Nephron (organoid): Measurements from ENCODE around the gene FAM90A26.
"Not testable (repeated sequence)": the region's sequence is repeated elsewhere in the genome, so short reads cannot be mapped to it uniquely, and the experiment has no call there.

Source experiments
- H3K27ac Mint-ChIP-seq, 3 experiments: 2 replicates each; pipeline ENCODE4 v1.8.0; 2020; ENCODE audit warnings: mixed read lengths in 3 of 3, mild to moderate bottlenecking in 2 of 3, moderate library complexity in 1 of 3
- H3K27me3 Mint-ChIP-seq: 2 replicates; pipeline ENCODE4 v1.8.0; 2021; ENCODE audit warnings: low read depth, mild to moderate bottlenecking, moderate library complexity, mixed read lengths
- H3K36me3 Mint-ChIP-seq: 2 replicates; pipeline ENCODE4 v1.8.0; 2020; ENCODE audit warnings: low read depth, mixed read lengths
- H3K4me1 Mint-ChIP-seq: 2 replicates; pipeline ENCODE4 v1.8.0; 2020; ENCODE audit warnings: mixed read lengths
- H3K4me3 Mint-ChIP-seq, 3 experiments: 2 replicates each; pipeline ENCODE4 v1.8.0; 2020; ENCODE audit warnings: mild to moderate bottlenecking in 3 of 3, mixed read lengths in 3 of 3, moderate library complexity in 2 of 3
- H3K9me3 Mint-ChIP-seq: 2 replicates; pipeline ENCODE4 v1.8.0; 2020; ENCODE audit warnings: mixed read lengths
- TF ChIP-seq, protein P1 (sequence below), 3 experiments: fragments of 200-600 bp; sonication (generic); IDR thresholded peaks; one replicate each; pipeline ENCODE4 v1.5.0; 2021; ENCODE audit warnings: antibody characterized with exemption in 3 of 3; ENCODE audit not compliant: unreplicated experiment in 3 of 3

The FAM90A26 gene, protein sequence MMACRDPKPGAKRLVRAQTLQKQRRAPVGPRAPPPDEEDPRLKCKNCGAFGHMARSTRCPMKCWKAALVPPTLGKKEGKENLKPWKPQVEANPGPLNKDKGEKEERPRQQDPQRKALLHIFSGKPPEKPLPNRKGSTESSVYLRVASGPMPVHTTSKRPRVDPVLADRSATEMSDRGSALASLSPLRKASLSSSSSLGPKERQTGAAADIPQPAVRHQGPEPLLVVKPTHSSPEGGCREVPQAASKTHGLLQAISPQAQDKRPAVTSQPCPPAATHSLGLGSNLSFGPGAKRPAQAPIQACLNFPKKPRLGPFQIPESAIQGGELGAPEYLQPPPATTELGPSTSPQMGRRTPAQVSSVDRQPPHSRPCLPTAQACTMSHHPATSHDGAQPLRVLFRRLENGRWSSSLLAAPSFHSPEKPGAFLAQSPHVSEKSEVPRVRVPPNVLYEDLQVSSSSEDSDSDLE

DNA sequence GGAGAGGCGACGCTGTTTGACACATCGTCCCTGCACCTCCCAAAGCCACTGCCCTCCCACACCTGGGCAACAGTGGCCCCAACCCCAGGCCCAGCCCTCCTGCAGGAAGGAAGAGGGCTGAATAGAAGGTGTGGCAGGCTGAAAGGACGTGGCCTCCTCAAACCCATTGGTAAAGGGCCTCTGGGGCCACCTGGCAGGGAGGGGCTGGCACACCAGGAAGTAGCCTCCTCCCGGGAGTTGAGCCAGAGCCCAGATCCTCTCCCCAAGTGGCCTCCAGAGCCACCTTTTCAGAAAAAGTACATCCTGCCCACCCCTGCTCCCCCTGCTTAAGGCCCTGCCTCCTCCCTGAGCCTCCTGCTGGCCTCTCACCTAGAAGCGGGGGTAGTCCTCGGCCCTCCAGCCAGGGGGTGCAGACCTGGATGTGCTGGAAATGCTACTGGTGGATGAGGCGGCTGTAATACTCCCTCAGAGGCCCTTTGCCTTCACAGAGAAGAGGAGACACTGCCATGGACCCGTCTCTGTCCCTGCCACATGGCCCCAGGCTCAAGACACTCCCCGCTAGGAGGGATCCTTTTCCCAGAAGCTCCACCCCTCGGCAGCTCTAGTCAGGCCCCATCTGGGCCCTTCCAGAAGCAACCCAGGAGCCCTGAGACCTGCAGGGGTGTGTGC is at the start of gene FAM90A26:
Gene FAM90A26, plus strand, starts transcription at position 619 of the 669 bp plus-strand sequence. CDS start 2,764 bp downstream, outside the sequence.
- H3K9me3 Mint-ChIP-seq, H3K4me1 Mint-ChIP-seq, H3K4me3 Mint-ChIP-seq, H3K27me3 Mint-ChIP-seq, H3K27ac Mint-ChIP-seq, H3K36me3 Mint-ChIP-seq: not testable (repeated sequence)

DNA sequence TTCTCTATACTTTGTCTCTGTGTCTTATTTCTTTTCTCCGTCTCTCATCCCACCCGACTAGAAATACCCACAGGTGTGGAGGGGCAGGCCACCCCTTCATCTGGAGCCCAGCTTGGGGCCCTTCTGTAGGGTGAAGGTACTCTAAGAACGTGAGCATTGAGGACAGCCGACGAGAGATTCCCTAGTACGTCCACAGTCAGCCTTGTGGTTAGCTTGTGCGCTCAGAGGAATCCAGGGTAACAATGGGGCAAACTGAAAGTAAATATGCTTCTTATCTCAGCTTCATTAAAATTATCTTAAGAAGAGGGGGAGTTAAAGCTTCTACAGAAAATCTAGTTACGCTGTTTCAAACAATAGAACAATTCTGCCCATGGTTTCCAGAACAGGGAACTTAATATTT is 47.5 kb upstream of the FAM90A26 start:
- H3K4me3 Mint-ChIP-seq, H3K36me3 Mint-ChIP-seq, H3K27ac Mint-ChIP-seq, H3K4me1 Mint-ChIP-seq, H3K9me3 Mint-ChIP-seq: not testable (repeated sequence)
- peaks cover 15% of the 10 kb centered on the region for H3K27me3 Mint-ChIP-seq

DNA sequence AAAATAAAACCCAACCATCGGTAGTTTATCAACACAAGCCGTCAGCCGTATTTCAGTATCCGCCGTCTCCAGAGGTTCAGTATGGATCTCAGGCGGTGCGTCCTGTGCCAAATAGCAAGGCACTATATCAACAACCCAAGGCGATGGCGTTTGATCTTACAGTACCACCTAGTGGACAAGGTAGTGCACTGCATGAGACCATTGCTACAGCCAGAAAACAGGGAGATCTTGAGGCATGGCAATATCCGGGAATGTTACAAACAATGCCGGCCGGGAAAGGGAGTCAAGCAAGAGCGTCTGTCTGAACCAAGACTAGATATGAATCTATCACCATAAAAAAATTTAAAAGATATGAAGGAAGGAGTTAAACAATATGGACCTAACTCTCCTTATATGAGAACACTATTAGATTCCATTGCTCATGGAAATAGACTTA is 46.6 kb upstream of the FAM90A26 start:
- not testable (repeated sequence) for H3K9me3 Mint-ChIP-seq, H3K36me3 Mint-ChIP-seq, H3K4me1 Mint-ChIP-seq, H3K27ac Mint-ChIP-seq, H3K4me3 Mint-ChIP-seq
- TF ChIP-seq, protein P1, sequence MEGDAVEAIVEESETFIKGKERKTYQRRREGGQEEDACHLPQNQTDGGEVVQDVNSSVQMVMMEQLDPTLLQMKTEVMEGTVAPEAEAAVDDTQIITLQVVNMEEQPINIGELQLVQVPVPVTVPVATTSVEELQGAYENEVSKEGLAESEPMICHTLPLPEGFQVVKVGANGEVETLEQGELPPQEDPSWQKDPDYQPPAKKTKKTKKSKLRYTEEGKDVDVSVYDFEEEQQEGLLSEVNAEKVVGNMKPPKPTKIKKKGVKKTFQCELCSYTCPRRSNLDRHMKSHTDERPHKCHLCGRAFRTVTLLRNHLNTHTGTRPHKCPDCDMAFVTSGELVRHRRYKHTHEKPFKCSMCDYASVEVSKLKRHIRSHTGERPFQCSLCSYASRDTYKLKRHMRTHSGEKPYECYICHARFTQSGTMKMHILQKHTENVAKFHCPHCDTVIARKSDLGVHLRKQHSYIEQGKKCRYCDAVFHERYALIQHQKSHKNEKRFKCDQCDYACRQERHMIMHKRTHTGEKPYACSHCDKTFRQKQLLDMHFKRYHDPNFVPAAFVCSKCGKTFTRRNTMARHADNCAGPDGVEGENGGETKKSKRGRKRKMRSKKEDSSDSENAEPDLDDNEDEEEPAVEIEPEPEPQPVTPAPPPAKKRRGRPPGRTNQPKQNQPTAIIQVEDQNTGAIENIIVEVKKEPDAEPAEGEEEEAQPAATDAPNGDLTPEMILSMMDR (IDR thresholded peaks at IDR 0.05; ENCODE audit: unreplicated experiment in 3 of 3) = peak; percentile 60 to 68 (median 67)
- peaks cover 15% of the 10 kb centered on the region for H3K27me3 Mint-ChIP-seq

DNA sequence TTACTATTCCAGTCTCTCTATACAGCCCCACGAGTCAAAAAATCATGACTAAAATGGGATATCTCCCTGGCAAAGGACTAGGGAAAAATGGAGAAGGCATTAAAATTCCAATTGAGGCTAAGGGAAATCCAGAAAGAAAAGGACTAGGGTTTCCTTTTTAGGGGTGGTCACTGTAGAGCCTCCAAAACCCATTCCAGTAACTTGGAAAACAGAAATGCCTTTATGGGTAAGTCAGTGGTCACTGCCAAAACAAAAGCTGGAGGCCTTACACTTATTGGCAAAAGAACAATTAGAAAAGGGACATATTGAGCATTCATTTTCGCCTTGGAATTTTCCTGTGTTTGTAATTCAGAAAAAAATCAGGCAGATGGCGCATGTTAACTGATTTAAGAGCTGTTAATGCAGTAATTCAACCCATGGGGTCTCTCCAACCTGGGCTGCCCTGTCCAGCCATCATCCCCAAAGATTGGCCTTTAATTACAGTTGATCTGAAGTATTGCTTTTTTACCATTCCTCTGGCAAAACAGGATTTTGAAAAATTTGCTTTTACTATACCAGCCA is 44.5 kb upstream of the FAM90A26 start:
- H3K4me1 Mint-ChIP-seq, H3K4me3 Mint-ChIP-seq, H3K9me3 Mint-ChIP-seq, H3K27ac Mint-ChIP-seq, H3K36me3 Mint-ChIP-seq: not testable (repeated sequence)
- peaks cover 15% of the 10 kb centered on the region for H3K27me3 Mint-ChIP-seq

DNA sequence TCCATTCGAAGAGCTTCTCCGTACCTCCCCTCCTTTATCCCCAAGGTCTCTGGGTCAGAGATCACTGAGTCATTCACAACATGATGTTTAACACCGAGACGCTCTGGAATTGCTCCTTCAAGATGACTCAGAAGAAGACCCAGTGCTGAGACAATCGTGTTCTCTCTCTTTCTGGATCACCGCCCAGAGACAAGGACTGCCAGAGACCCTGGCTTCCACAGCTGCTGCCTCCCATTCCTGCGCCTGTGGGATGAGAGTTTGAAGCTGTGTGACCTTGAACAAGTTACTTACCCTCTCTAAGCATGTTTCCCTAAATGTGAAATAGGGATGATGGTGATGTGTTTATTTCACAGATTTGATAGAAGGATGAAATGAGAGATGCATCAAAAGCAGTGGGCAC is 38.8 kb upstream of the FAM90A26 start:
- H3K4me3 Mint-ChIP-seq, H3K27ac Mint-ChIP-seq, H3K27me3 Mint-ChIP-seq, H3K36me3 Mint-ChIP-seq, H3K4me1 Mint-ChIP-seq: not testable (repeated sequence)
- peaks cover 16% of the 10 kb centered on the region for H3K9me3 Mint-ChIP-seq

DNA sequence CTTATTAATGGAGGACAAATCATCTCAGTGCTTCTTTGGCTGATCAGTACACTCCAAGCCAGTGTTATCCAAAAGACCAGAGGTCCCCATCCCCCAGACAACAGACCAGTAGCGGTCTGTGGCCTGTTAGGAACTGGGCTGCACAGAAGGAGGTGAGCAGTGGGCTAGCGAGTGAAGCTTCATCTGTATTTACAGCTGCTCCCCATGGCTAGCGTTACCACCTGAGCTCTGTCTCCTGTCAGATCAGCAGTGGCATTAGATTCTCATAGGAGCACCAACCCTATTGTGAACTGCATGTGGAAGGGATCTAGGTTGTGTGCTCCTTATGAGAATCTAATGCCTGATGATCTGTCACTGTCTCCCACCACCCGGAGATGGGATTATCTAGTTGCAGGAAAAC is 37.4 kb upstream of the FAM90A26 start:
- H3K4me3 Mint-ChIP-seq, H3K27me3 Mint-ChIP-seq, H3K27ac Mint-ChIP-seq, H3K4me1 Mint-ChIP-seq, H3K36me3 Mint-ChIP-seq: not testable (repeated sequence)
- peaks cover 14% of the 10 kb centered on the region for H3K9me3 Mint-ChIP-seq

DNA sequence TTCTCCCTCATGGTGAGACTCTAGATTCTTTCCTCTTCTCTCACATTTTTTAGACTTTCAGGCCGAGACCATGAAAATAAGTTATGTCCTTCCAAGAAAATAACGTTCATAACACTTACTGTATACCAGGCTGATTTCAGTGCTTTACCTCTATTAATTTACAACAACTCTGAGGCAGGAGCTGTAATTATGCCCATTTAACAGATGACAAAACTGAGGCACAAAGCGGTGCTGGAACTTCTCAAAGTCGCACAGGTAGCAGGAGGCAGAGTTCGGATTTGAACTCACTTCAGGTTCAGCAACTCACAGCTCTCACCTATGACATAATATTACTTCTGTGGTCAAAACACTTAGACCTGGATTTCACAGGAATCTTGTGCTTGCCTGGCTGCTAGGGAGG is 36.2 kb upstream of the FAM90A26 start:
- not testable (repeated sequence) for H3K27ac Mint-ChIP-seq, H3K4me1 Mint-ChIP-seq, H3K36me3 Mint-ChIP-seq, H3K27me3 Mint-ChIP-seq, H3K4me3 Mint-ChIP-seq
- peaks cover 15% of the 10 kb centered on the region for H3K9me3 Mint-ChIP-seq

DNA sequence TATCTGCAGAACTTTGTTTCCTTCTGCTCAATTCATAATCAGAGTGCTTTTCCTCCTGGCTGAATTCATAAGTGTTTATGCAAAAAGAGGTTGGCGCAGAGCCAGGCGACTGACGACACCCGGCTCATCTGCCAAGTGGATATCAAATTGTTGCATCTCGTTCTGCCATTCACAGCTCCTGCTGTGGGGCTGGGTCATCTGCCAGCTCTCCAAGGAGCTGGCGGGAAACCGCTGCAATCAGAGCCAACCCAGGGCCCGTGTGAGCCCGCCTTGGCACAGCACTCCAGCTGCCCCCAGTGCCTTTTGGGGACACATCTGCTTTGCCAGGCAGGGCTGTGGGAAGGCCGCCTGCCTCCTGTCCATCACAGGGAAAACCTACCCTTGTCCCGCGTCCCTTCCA is 35.7 kb upstream of the FAM90A26 start:
- H3K27me3 Mint-ChIP-seq, H3K4me3 Mint-ChIP-seq, H3K36me3 Mint-ChIP-seq, H3K4me1 Mint-ChIP-seq, H3K27ac Mint-ChIP-seq: not testable (repeated sequence)
- H3K9me3 Mint-ChIP-seq = peaks cover 15% of the 10 kb centered on the region

DNA sequence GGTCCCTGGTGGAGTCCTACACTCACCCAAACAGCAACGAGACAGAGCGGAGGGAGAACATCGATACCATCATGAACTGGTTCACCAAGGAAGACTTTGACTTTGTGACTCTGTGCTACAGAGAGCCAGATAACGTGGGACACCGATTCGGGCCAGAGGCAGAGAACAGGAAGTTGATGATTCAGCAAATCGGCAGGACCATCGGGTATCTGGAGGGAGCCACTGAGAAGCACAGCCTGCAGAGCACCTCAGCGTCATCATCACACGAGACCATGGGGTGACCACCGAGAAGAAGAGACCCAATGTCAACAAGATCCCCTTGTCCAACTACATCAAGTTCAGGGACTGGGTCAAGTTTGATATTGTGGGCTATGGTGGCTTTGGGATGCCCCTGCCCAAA is 29.2 kb upstream of the FAM90A26 start:
- not testable (repeated sequence) for H3K27me3 Mint-ChIP-seq, H3K27ac Mint-ChIP-seq, H3K36me3 Mint-ChIP-seq, H3K9me3 Mint-ChIP-seq, H3K4me1 Mint-ChIP-seq, H3K4me3 Mint-ChIP-seq

DNA sequence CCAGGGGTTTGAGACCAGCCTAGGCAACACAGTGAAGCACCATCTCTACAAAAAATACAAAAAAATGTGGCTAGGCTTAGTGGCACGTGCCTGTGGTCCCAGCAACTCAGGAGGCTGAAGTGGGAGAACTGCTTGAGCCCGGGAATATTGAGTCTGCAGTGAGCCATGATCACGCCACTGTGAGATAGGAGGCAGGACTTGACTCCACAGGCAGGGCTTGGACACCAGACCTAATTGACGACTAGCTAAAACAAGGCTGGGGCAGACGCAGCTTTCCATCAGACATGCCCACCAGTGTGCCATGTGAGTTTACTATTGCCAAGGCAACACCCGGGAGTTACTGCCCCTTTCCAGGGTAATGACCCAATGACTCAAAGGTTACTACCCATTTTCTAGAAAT is 27.4 kb upstream of the FAM90A26 start:
- not testable (repeated sequence) for H3K4me3 Mint-ChIP-seq, H3K4me1 Mint-ChIP-seq, H3K9me3 Mint-ChIP-seq, H3K27ac Mint-ChIP-seq, H3K36me3 Mint-ChIP-seq, H3K27me3 Mint-ChIP-seq
